ENCODE data around the gene CYBB. TPM values are rescaled to one million over a fixed set of nuclear protein-coding genes. Genes with fewer than 3 reads are reported as not detected.

Gene CYBB
- total RNA-seq, 1 experiment from 2014 or later, result 0.23 TPM

GRCh38 chrX:37746951-37747350 lies 32.9 kb upstream of the CYBB start:
- CTCF ChIA-PET, result interaction anchor here (0.7 kb wide), 1 partner anchor 126 kb away, joined by 6 read pairs; no protein-coding TSS in a partner anchor
- Histone ChIP-seq H3K4me3 (ENCODE audit: low read depth in 2 of 2, low read length in 2 of 2) (no peak overlapping the region), H3K27me3 (ENCODE audit: control insufficient read depth, insufficient read depth, low read length) (no peaks in the 10 kb centered on the region), H3K36me3 (ENCODE audit: control insufficient read depth, insufficient read depth, low read length) (no peaks in the 10 kb centered on the region), H3K4me1 (ENCODE audit: control insufficient read depth, insufficient read depth, low read length) (no peaks in the 10 kb centered on the region), H3K9me3 (ENCODE audit: control insufficient read depth, insufficient read depth, low read depth, low read length) (no peaks in the 10 kb centered on the region), H3K27ac (ENCODE audit: low read length) (no peak overlapping the region)
- intact Hi-C loops (cut with micrococcal nuclease; ENCODE audit: unreplicated experiment), result loop anchor here (5.0 kb wide), 1 partner anchor 430 kb away; no protein-coding TSS in a partner anchor
- POLR2A ChIA-PET, result no interaction called here
- in situ Hi-C loops (cut with HindIII; ENCODE audit: low pct_unique_long_range_greater_than_20kb, low sequenced_read_pairs), result no loop called here
- no peak for ATAC-seq
- no peak for TF ChIP-seq CTCF (IDR thresholded peaks at IDR 0.05)
- TF ChIP-seq SIN3A (IDR thresholded peaks at IDR 0.05; ENCODE audit: borderline replicate concordance, insufficient read depth, low read depth, low read length), result no peak
- TF ChIP-seq REST (IDR thresholded peaks at IDR 0.05; ENCODE audit: insufficient read depth in 1 of 2, low read depth in 2 of 2, low read length in 1 of 2), result no peak
- no peak for TF ChIP-seq TCF7L2 (IDR thresholded peaks at IDR 0.05; ENCODE audit: low read depth, low read length)
- TF ChIP-seq POLR2AphosphoS5 (IDR thresholded peaks at IDR 0.05; ENCODE audit: low read depth, low read length), result no peak
- BruUV-seq (replicated peaks), result no TSS peak
- no peak for DNase-seq (ENCODE audit: low read depth, low spot score)

- DNase-seq (ENCODE audit: low read depth, low spot score), result no peak
- CTCF ChIA-PET, result no interaction called here
- TF ChIP-seq SIN3A (IDR thresholded peaks at IDR 0.05; ENCODE audit: borderline replicate concordance, insufficient read depth, low read depth, low read length), result no peak
- TF ChIP-seq POLR2AphosphoS5 (IDR thresholded peaks at IDR 0.05; ENCODE audit: low read depth, low read length), result no peak
- TF ChIP-seq CTCF (IDR thresholded peaks at IDR 0.05), result no peak
- no peak for TF ChIP-seq REST (IDR thresholded peaks at IDR 0.05; ENCODE audit: insufficient read depth in 1 of 2, low read depth in 2 of 2, low read length in 1 of 2)
- no peak for TF ChIP-seq TCF7L2 (IDR thresholded peaks at IDR 0.05; ENCODE audit: low read depth, low read length)
- POLR2A ChIA-PET, result no interaction called here
- in situ Hi-C loops (cut with HindIII; ENCODE audit: low pct_unique_long_range_greater_than_20kb, low sequenced_read_pairs), result no loop called here
- H3K4me1 ChIP-seq (ENCODE audit: control insufficient read depth, insufficient read depth, low read length), result no peaks in the 10 kb centered on the region
- no TSS peak for BruUV-seq (replicated peaks)
- intact Hi-C loops (cut with micrococcal nuclease; ENCODE audit: unreplicated experiment), result no loop called here
- no peaks in the 10 kb centered on the region for H3K36me3 ChIP-seq (ENCODE audit: control insufficient read depth, insufficient read depth, low read length)
- no peaks in the 10 kb centered on the region for H3K27me3 ChIP-seq (ENCODE audit: control insufficient read depth, insufficient read depth, low read length)
- ATAC-seq, result no peak
- no peaks in the 10 kb centered on the region for H3K9me3 ChIP-seq (ENCODE audit: control insufficient read depth, insufficient read depth, low read depth, low read length)
- no peak overlapping the region for H3K4me3 ChIP-seq (ENCODE audit: low read depth in 2 of 2, low read length in 2 of 2)
- no peak overlapping the region for H3K27ac ChIP-seq (ENCODE audit: low read length)
Measured at GRCh38 chrX:37752281-37752680, 27.6 kb upstream of the CYBB start.

Data from Panc1 (cell line).